Anterior cingulate cortex (tissue), 58 donors: ENCODE data around the gene MYCBPAP.

Experiments used
- DNase-seq, 58 donors: peaks; one replicate each; lab custom pipeline; 2025; lab: John Stamatoyannopoulos, UW

Gene MYCBPAP

GRCh38 chr17:50484386-50485155 lies 23.7 kb upstream of the MYCBPAP start:
- no peak for DNase-seq

- DNase-seq, result no peak
Observed at GRCh38 chr17:50487213-50488096, 20.8 kb upstream of the MYCBPAP start.

- DNase-seq, result no peak
Observed at GRCh38 chr17:50488880-50489279, 19.4 kb upstream of the MYCBPAP start.

- DNase-seq, result no peak
Observed at GRCh38 chr17:50491505-50491904, 16.7 kb upstream of the MYCBPAP start.

GRCh38 chr17:50492214-50492613 lies 16.0 kb upstream of the MYCBPAP start:
- DNase-seq, result peak in 1 of 58 donors; percentile 36

GRCh38 chr17:50493744-50494143 lies 14.5 kb upstream of the MYCBPAP start:
- no peak for DNase-seq

- no peak for DNase-seq
Observed at GRCh38 chr17:50495217-50495823, 12.9 kb upstream of the MYCBPAP start.

- DNase-seq, result no peak
Observed at GRCh38 chr17:50495918-50496317, 12.3 kb upstream of the MYCBPAP start.

- DNase-seq, result no peak
Observed at GRCh38 chr17:50498021-50498874, 10.0 kb upstream of the MYCBPAP start.

- DNase-seq, result no peak
Observed at GRCh38 chr17:50499270-50499669, 9.0 kb upstream of the MYCBPAP start.

- DNase-seq, result no peak
Observed at GRCh38 chr17:50499721-50500120, 8.5 kb upstream of the MYCBPAP start.

GRCh38 chr17:50501054-50501453 lies 7.2 kb upstream of the MYCBPAP start:
- no peak for DNase-seq

GRCh38 chr17:50502301-50502990 lies 5.8 kb upstream of the MYCBPAP start:
- DNase-seq, result no peak

GRCh38 chr17:50505591-50506130 lies 2.6 kb upstream of the MYCBPAP start:
- no peak for DNase-seq

GRCh38 chr17:50506298-50506697 lies 1.9 kb upstream of the MYCBPAP start:
- no peak for DNase-seq

GRCh38 chr17:50508573-50509460 lies 578 bp downstream of the MYCBPAP start:
- DNase-seq, result peak in 3 of 58 donors; percentile 15 to 42 (median 17)

- no peak for DNase-seq
Observed at GRCh38 chr17:50511058-50511457, 2.8 kb downstream of the MYCBPAP start.

GRCh38 chr17:50513495-50513894 lies 5.3 kb downstream of the MYCBPAP start:
- DNase-seq, result no peak
